Astrocyte of the spinal cord (primary cell): ENCODE measurements around the gene MED15.
A peak's percentile ranks its signal among the peaks of the same experiment; 100 is the strongest.

Experiments used
- DNase-seq: peaks from one replicate; pipeline ENCODE4 v3.0.0; 2011; ENCODE audit warnings: low read depth, low spot score
- H3K4me3 ChIP-seq: 2 replicates; pipeline ENCODE4 v1.5.1; 2011; ENCODE audit warnings: low read depth, mild to moderate bottlenecking, low read length, moderate library complexity
- CTCF ChIP-seq: IDR thresholded peaks from 2 replicates; pipeline ENCODE4 v1.5.1; 2012; ENCODE audit warnings: low read depth, mild to moderate bottlenecking, low read length, inconsistent platforms
- in situ Hi-C: cut with HindIII; loops from 2 replicates; pipeline ENCODE4 v1.10.0; 2017; ENCODE audit warnings: low sequenced_read_pairs

MED15 gene

GRCh38 chr22:20522134-20523004 is 15.0 kb downstream of the MED15 start:
- in situ Hi-C loops = no loop called here
- no peak for DNase-seq
- H3K4me3 ChIP-seq = no peak overlapping the region
- no peak for TF ChIP-seq CTCF

GRCh38 chr22:20523086-20523983 is 15.9 kb downstream of the MED15 start:
- TF ChIP-seq CTCF = no peak
- no peak overlapping the region for H3K4me3 ChIP-seq
- peak; percentile 43 for DNase-seq
- in situ Hi-C loops = no loop called here

GRCh38 chr22:20524004-20524481 is 16.6 kb downstream of the MED15 start:
- in situ Hi-C loops = no loop called here
- no peak overlapping the region for H3K4me3 ChIP-seq
- DNase-seq = no peak
- no peak for TF ChIP-seq CTCF

GRCh38 chr22:20525048-20525447 is 17.6 kb downstream of the MED15 start:
- no peak for TF ChIP-seq CTCF
- H3K4me3 ChIP-seq = no peak overlapping the region
- in situ Hi-C loops = no loop called here
- DNase-seq = no peak

GRCh38 chr22:20526305-20526627 is 18.9 kb downstream of the MED15 start:
- in situ Hi-C loops = no loop called here
- H3K4me3 ChIP-seq = no peak overlapping the region
- DNase-seq = no peak
- TF ChIP-seq CTCF = no peak

- no peak overlapping the region for H3K4me3 ChIP-seq
- peak; percentile 70 for DNase-seq
- in situ Hi-C loops = no loop called here
- peak; percentile 7 for TF ChIP-seq CTCF
Observed at GRCh38 chr22:20526628-20527355, 19.4 kb downstream of the MED15 start.
